MM.1S (cell line): ENCODE data around the gene NKIRAS2.
"Not testable (repeated sequence)": the region's sequence is repeated elsewhere in the genome, so short reads cannot be mapped to it uniquely, and the experiment has no call there.

ENCODE experiments used
- DNase-seq: peaks from one replicate; pipeline ENCODE4 v3.0.0-alpha.2; 2015
- H2AFZ ChIP-seq: fragments of 300-600 bp; sonication (generic); 2 replicates; pipeline ENCODE4 v1.6.0; 2016; ENCODE audit warnings: antibody characterized with exemption, low read length
- H3F3A ChIP-seq: fragments of 300-600 bp; sonication (generic); 2 replicates; pipeline ENCODE4 v1.6.1; 2016; ENCODE audit warnings: mild to moderate bottlenecking, antibody characterized with exemption, low read length, moderate library complexity, mixed read lengths; ENCODE audit not compliant: insufficient read depth
- H3K27ac ChIP-seq: fragments of 300-600 bp; sonication (generic); 2 replicates; pipeline ENCODE4 v1.5.1; 2016; ENCODE audit warnings: mild to moderate bottlenecking, low read length
- H3K27me3 ChIP-seq: fragments of 300-600 bp; sonication (generic); replicated peaks from 2 replicates; pipeline ENCODE4 v1.6.0; 2016; ENCODE audit warnings: low read length; ENCODE audit not compliant: insufficient read depth
- H3K36me3 ChIP-seq: fragments of 300-600 bp; sonication (generic); replicated peaks from 2 replicates; pipeline ENCODE4 v1.6.1; 2016; ENCODE audit warnings: mild to moderate bottlenecking, low read length, mixed read lengths; ENCODE audit not compliant: insufficient read depth
- H3K4me1 ChIP-seq: fragments of 300-600 bp; sonication (generic); 2 replicates; pipeline ENCODE4 v1.6.1; 2016; ENCODE audit warnings: low read length, mixed read lengths
- H3K4me2 ChIP-seq: fragments of 300-600 bp; sonication (generic); 2 replicates; pipeline ENCODE4 v1.6.0; 2016; ENCODE audit warnings: low read depth, low read length
- H3K4me3 ChIP-seq: fragments of 300-600 bp; sonication (generic); 2 replicates; pipeline ENCODE4 v1.5.1; 2016; ENCODE audit warnings: low read length, mixed read lengths
- H3K79me2 ChIP-seq: fragments of 300-600 bp; sonication (generic); 2 replicates; pipeline ENCODE4 v1.6.1; 2016; ENCODE audit warnings: mixed run types, low read length, mixed read lengths
- H3K9ac ChIP-seq: fragments of 300-600 bp; sonication (generic); 2 replicates; pipeline ENCODE4 v1.6.1; 2016; ENCODE audit warnings: low read length, mixed read lengths
- H3K9me2 ChIP-seq: fragments of 300-600 bp; sonication (generic); replicated peaks from 2 replicates; pipeline ENCODE4 v1.6.1; 2016; ENCODE audit warnings: mild to moderate bottlenecking, low read length, mixed read lengths; ENCODE audit not compliant: insufficient read depth
- H3K9me3 ChIP-seq: fragments of 300-600 bp; sonication (generic); replicated peaks from 2 replicates; pipeline ENCODE4 v1.6.1; 2016; ENCODE audit warnings: mild to moderate bottlenecking, low read length, mixed read lengths; ENCODE audit not compliant: insufficient read depth
- H4K20me1 ChIP-seq: fragments of 300-600 bp; sonication (generic); 2 replicates; pipeline ENCODE4 v1.6.1; 2016; ENCODE audit warnings: mild to moderate bottlenecking, low read length, moderate library complexity, mixed read lengths; ENCODE audit not compliant: insufficient read depth
- EZH2 ChIP-seq: fragments of 300-600 bp; sonication (generic); optimal IDR thresholded peaks from 2 replicates; pipeline ENCODE3; 2017; ENCODE audit warnings: low read depth, mild to moderate bottlenecking, antibody characterized with exemption, low read length, mixed read lengths
- EZH2phosphoT487 ChIP-seq: fragments of 300-600 bp; sonication (generic); IDR thresholded peaks from 2 replicates; pipeline ENCODE4 v1.6.1; 2018; ENCODE audit warnings: antibody characterized with exemption, low read length
- TF ChIP-seq, protein P1 (sequence below): fragments of 300-600 bp; sonication (generic); IDR thresholded peaks from 2 replicates; pipeline ENCODE4 v1.5.1; 2016; ENCODE audit warnings: antibody characterized with exemption, low read length, mixed read lengths

NKIRAS2 gene

GRCh38 chr17:42018339-42018738, 1.6 kb upstream of the NKIRAS2 start:
- Histone ChIP-seq H3K9me3 (no peaks in the 10 kb centered on the region), H3K27ac (no peak overlapping the region), H3K9me2 (no peaks in the 10 kb centered on the region), H3K9ac (no peak overlapping the region), H3K36me3 (no peaks in the 10 kb centered on the region), H3K27me3 (no peaks in the 10 kb centered on the region), H4K20me1 (no peaks in the 10 kb centered on the region), H3K4me1 (peaks cover 25% of the 10 kb centered on the region), H3K79me2 (peaks cover 69% of the 10 kb centered on the region), H2AFZ (peak overlapping the region; percentile 77), H3K4me2 (peak overlapping the region; percentile 90), H3K4me3 (peak overlapping the region; percentile 91; the same call in 1 of the 2 replicates), H3F3A (no peaks in the 10 kb centered on the region)
- DNase-seq: no peak
- TF ChIP-seq EZH2phosphoT487: no peak
- TF ChIP-seq EZH2: no peak
- TF ChIP-seq, protein P1, sequence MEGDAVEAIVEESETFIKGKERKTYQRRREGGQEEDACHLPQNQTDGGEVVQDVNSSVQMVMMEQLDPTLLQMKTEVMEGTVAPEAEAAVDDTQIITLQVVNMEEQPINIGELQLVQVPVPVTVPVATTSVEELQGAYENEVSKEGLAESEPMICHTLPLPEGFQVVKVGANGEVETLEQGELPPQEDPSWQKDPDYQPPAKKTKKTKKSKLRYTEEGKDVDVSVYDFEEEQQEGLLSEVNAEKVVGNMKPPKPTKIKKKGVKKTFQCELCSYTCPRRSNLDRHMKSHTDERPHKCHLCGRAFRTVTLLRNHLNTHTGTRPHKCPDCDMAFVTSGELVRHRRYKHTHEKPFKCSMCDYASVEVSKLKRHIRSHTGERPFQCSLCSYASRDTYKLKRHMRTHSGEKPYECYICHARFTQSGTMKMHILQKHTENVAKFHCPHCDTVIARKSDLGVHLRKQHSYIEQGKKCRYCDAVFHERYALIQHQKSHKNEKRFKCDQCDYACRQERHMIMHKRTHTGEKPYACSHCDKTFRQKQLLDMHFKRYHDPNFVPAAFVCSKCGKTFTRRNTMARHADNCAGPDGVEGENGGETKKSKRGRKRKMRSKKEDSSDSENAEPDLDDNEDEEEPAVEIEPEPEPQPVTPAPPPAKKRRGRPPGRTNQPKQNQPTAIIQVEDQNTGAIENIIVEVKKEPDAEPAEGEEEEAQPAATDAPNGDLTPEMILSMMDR: no peak

DNA sequence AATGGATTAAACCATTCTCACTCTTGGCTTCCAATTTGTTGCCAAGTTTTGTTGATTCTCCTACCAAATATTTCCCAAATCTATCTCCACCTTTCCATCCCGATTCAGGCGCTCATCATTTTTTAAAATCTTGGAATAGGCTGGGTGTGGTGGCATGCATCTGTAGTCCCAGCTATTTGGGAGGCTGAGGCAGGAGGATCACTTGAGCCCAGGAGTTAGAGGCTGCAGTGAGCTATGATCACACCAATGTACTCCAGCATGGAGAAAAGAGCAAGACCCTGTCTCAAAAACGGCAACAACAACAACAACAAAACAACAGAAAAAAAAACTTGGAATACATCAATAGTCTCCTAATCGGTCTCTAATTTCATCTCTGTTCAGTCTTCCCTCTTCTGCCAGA, 902 bp upstream of the NKIRAS2 start:
- H3K4me3 ChIP-seq: no peak overlapping the region
- no peak overlapping the region for H3K4me2 ChIP-seq
- no peaks in the 10 kb centered on the region for H3K27me3 ChIP-seq
- 0 out of 2 replicates have a peak, but pooled peaks cover 2% of the 10 kb centered on the region for H3F3A ChIP-seq
- H2AFZ ChIP-seq: no peak overlapping the region
- peaks cover 29% of the 10 kb centered on the region for H3K4me1 ChIP-seq
- no peak overlapping the region for H3K9ac ChIP-seq
- peaks cover 63% of the 10 kb centered on the region for H3K79me2 ChIP-seq
- TF ChIP-seq, protein P1: no peak
- TF ChIP-seq EZH2 (no peak), EZH2phosphoT487 (no peak)
- H3K27ac ChIP-seq: no peak overlapping the region
- no peak for DNase-seq
- no peaks in the 10 kb centered on the region for H4K20me1 ChIP-seq
- H3K9me3 ChIP-seq: no peaks in the 10 kb centered on the region
- no peaks in the 10 kb centered on the region for H3K9me2 ChIP-seq
- no peaks in the 10 kb centered on the region for H3K36me3 ChIP-seq

GRCh38 chr17:42020845-42021244, 955 bp downstream of the NKIRAS2 start:
- H3K9me3 ChIP-seq, H3K36me3 ChIP-seq, H4K20me1 ChIP-seq, H3K9me2 ChIP-seq, H3K27ac ChIP-seq, H3K27me3 ChIP-seq, H3K9ac ChIP-seq, DNase-seq, H2AFZ ChIP-seq: not testable (repeated sequence)
- H3K4me3 ChIP-seq: peak overlapping the region; percentile 78
- H3F3A ChIP-seq: peaks cover 15% of the 10 kb centered on the region
- peaks cover 44% of the 10 kb centered on the region for H3K79me2 ChIP-seq
- H3K4me2 ChIP-seq: peak overlapping the region; percentile 53; the same call in 1 of the 2 replicates
- H3K4me1 ChIP-seq: peaks cover 41% of the 10 kb centered on the region

DNA sequence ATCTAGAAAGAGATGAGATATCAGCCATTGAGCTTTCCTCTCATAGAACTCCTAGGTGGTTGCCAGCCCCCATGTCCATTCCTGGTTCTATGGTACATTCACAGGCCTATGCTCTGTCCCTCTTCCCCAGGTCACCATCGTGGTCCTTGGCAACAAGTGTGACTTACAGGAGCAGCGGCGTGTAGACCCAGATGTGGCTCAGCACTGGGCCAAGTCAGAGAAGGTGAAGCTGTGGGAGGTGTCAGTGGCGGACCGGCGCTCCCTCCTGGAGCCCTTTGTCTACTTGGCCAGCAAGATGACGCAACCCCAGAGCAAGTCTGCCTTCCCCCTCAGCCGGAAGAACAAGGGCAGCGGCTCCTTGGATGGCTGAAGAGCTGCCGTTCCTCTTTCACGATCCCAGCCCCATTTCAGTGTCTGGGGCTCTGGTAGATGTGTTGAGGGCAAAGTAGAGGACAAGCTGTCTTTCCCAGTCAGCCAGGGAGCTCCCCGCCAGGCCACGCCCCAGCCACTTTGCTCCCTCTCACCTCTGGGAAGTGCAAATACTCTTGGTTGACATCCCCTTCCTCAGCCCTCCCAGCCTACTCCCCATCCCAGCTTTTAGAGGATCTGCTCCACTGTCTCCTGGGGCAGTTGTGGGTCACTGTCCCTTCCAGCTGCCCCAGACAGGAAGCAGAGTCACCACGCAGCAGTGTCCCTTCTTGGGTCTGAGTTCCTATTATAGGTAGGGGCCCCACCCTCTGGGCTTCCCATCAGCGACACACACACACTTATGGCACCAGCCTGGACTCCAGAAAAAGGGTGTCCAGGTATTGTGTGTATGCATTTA, 3.8 kb downstream of the NKIRAS2 start:
- Histone ChIP-seq H3F3A (peaks cover 15% of the 10 kb centered on the region), H3K79me2 (peaks cover 23% of the 10 kb centered on the region), H2AFZ (no peak overlapping the region), H3K27me3 (no peaks in the 10 kb centered on the region), H3K9me3 (no peaks in the 10 kb centered on the region), H3K4me1 (peaks cover 33% of the 10 kb centered on the region), H3K9ac (no peak overlapping the region), H4K20me1 (no peaks in the 10 kb centered on the region), H3K9me2 (no peaks in the 10 kb centered on the region), H3K36me3 (no peaks in the 10 kb centered on the region), H3K27ac (peak overlapping the region; percentile 60; the same call in 1 of the 2 replicates), H3K4me3 (no peak overlapping the region), H3K4me2 (no peak overlapping the region)
- DNase-seq: no peak
- TF ChIP-seq EZH2phosphoT487: no peak
- no peak for TF ChIP-seq EZH2
- TF ChIP-seq, protein P1: no peak
